HFFc6 (cell line): ENCODE results near the gene TRIAP1. TPM values are rescaled to one million over a fixed set of nuclear protein-coding genes. Genes with fewer than 3 reads are reported as not detected.

ENCODE experiments used
- DNase-seq: peaks from one replicate; pipeline ENCODE4 v3.0.0-alpha.2; 2018
- H3K27ac Mint-ChIP-seq: 2 replicates; pipeline ENCODE4 v1.8.0; 2020; ENCODE audit warnings: mild to moderate bottlenecking, mixed read lengths
- H3K27me3 Mint-ChIP-seq: 2 replicates; pipeline ENCODE4 v1.8.0; 2021; ENCODE audit warnings: mild to moderate bottlenecking, moderate library complexity, mixed read lengths; ENCODE audit not compliant: insufficient read depth
- H3K36me3 Mint-ChIP-seq: 2 replicates; pipeline ENCODE4 v1.8.0; 2021; ENCODE audit warnings: low read depth, mixed read lengths
- H3K4me1 Mint-ChIP-seq: 2 replicates; pipeline ENCODE4 v1.8.0; 2020; ENCODE audit warnings: low read depth, mixed read lengths
- H3K4me3 Mint-ChIP-seq: 2 replicates; pipeline ENCODE4 v1.8.0; 2020; ENCODE audit warnings: mild to moderate bottlenecking, moderate library complexity, mixed read lengths
- H3K9me3 Mint-ChIP-seq: 2 replicates; pipeline ENCODE4 v1.8.0; 2020; ENCODE audit warnings: mild to moderate bottlenecking, mixed read lengths
- CTCF ChIP-seq: fragments of 200-600 bp; sonication (generic); IDR thresholded peaks from 2 replicates; pipeline ENCODE4 v1.5.0; 2021; ENCODE audit warnings: antibody characterized with exemption, mild to moderate bottlenecking
- total RNA-seq, 6 experiments: library from RNA; stranded (reverse); fragmentation: NEBNext Ultra II Directional; extraction: Animal tissue kit (Norgen Biotek cat#: 25700); gene quantifications; 2 replicates in 1 of 6; 3 replicates in 5 of 6; pipeline ENCODE4 v1.2.3, GENCODE V29; 2021

The TRIAP1 gene
- total RNA-seq, 6 experiments from 2014 or later: 37.9 to 49.0 (median 41.6) TPM

GRCh38 chr12:120481022-120481767 lies 35.0 kb upstream of the TRIAP1 start:
- H3K27ac Mint-ChIP-seq: no peak overlapping the region
- TF ChIP-seq CTCF: no peak

GRCh38 chr12:120480211-120480610 lies 34.0 kb upstream of the TRIAP1 start:
- Mint-ChIP-seq H3K4me1 (no peaks in the 10 kb centered on the region), H3K27ac (no peak overlapping the region), H3K27me3 (no peaks in the 10 kb centered on the region; the same call in 1 of the 2 replicates), H3K4me3 (no peak overlapping the region), H3K9me3 (no peaks in the 10 kb centered on the region), H3K36me3 (no peaks in the 10 kb centered on the region)
- no peak for TF ChIP-seq CTCF
- no peak for DNase-seq

More at GRCh38 chr12:120481022-120481767, 35.0 kb upstream of the TRIAP1 start:
- no peaks in the 10 kb centered on the region; the same call in 1 of the 2 replicates for H3K27me3 Mint-ChIP-seq
- no peaks in the 10 kb centered on the region for H3K36me3 Mint-ChIP-seq
- H3K9me3 Mint-ChIP-seq: no peaks in the 10 kb centered on the region
- no peak overlapping the region for H3K4me3 Mint-ChIP-seq
- DNase-seq: no peak
- no peaks in the 10 kb centered on the region for H3K4me1 Mint-ChIP-seq

- Mint-ChIP-seq H3K27ac (no peak overlapping the region), H3K9me3 (no peaks in the 10 kb centered on the region), H3K36me3 (no peaks in the 10 kb centered on the region), H3K4me1 (peaks cover 7% of the 10 kb centered on the region), H3K27me3 (no peaks in the 10 kb centered on the region; the same call in 1 of the 2 replicates), H3K4me3 (no peak overlapping the region)
- TF ChIP-seq CTCF: no peak
- no peak for DNase-seq
Measured at GRCh38 chr12:120479458-120479857, 33.3 kb upstream of the TRIAP1 start.

GRCh38 chr12:120475643-120476042 lies 29.5 kb upstream of the TRIAP1 start:
- no peak for DNase-seq
- no peak overlapping the region for H3K27ac Mint-ChIP-seq
- peaks cover 16% of the 10 kb centered on the region for H3K4me1 Mint-ChIP-seq
- no peaks in the 10 kb centered on the region for H3K36me3 Mint-ChIP-seq
- no peak overlapping the region for H3K4me3 Mint-ChIP-seq
- H3K27me3 Mint-ChIP-seq: no peaks in the 10 kb centered on the region; the same call in none of the 2 replicates
- TF ChIP-seq CTCF: no peak
- no peaks in the 10 kb centered on the region for H3K9me3 Mint-ChIP-seq

GRCh38 chr12:120474616-120474960 lies 28.4 kb upstream of the TRIAP1 start:
- Mint-ChIP-seq H3K9me3 (no peaks in the 10 kb centered on the region), H3K4me1 (peaks cover 25% of the 10 kb centered on the region), H3K27me3 (no peaks in the 10 kb centered on the region; the same call in none of the 2 replicates), H3K4me3 (peak overlapping the region; percentile 40), H3K27ac (peak overlapping the region; percentile 69), H3K36me3 (peaks cover 7% of the 10 kb centered on the region)
- peak; percentile 75 for DNase-seq
- TF ChIP-seq CTCF: no peak
